ENCODE data around the gene RGS9.

DNA sequence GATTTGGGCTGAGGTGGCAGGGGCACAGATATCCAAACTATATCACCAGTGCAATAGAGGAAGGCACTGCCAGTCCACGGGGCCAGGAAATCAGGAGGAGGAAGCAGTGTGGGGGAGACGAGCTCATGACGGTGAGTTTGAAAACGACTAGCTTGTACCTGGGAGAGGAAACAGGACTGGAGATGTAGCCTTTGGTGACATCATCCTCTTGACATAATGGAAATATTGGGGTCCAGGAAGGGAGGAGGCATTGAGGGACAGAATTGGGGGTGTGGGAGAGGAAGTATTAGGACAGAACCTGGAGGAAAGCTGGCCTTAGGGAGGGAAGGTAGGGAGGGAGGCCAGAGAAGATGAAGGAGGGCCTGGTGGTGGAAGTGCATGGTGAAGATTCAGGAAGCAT, 109.1 kb downstream of the RGS9 start:
- no peak for TF ChIP-seq POLR2A (IDR thresholded peaks at IDR 0.05; ENCODE audit: low read length)
- TF ChIP-seq, protein P1, sequence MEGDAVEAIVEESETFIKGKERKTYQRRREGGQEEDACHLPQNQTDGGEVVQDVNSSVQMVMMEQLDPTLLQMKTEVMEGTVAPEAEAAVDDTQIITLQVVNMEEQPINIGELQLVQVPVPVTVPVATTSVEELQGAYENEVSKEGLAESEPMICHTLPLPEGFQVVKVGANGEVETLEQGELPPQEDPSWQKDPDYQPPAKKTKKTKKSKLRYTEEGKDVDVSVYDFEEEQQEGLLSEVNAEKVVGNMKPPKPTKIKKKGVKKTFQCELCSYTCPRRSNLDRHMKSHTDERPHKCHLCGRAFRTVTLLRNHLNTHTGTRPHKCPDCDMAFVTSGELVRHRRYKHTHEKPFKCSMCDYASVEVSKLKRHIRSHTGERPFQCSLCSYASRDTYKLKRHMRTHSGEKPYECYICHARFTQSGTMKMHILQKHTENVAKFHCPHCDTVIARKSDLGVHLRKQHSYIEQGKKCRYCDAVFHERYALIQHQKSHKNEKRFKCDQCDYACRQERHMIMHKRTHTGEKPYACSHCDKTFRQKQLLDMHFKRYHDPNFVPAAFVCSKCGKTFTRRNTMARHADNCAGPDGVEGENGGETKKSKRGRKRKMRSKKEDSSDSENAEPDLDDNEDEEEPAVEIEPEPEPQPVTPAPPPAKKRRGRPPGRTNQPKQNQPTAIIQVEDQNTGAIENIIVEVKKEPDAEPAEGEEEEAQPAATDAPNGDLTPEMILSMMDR (IDR thresholded peaks at IDR 0.05) = no peak
- TF ChIP-seq, protein P2, sequence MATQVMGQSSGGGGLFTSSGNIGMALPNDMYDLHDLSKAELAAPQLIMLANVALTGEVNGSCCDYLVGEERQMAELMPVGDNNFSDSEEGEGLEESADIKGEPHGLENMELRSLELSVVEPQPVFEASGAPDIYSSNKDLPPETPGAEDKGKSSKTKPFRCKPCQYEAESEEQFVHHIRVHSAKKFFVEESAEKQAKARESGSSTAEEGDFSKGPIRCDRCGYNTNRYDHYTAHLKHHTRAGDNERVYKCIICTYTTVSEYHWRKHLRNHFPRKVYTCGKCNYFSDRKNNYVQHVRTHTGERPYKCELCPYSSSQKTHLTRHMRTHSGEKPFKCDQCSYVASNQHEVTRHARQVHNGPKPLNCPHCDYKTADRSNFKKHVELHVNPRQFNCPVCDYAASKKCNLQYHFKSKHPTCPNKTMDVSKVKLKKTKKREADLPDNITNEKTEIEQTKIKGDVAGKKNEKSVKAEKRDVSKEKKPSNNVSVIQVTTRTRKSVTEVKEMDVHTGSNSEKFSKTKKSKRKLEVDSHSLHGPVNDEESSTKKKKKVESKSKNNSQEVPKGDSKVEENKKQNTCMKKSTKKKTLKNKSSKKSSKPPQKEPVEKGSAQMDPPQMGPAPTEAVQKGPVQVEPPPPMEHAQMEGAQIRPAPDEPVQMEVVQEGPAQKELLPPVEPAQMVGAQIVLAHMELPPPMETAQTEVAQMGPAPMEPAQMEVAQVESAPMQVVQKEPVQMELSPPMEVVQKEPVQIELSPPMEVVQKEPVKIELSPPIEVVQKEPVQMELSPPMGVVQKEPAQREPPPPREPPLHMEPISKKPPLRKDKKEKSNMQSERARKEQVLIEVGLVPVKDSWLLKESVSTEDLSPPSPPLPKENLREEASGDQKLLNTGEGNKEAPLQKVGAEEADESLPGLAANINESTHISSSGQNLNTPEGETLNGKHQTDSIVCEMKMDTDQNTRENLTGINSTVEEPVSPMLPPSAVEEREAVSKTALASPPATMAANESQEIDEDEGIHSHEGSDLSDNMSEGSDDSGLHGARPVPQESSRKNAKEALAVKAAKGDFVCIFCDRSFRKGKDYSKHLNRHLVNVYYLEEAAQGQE (IDR thresholded peaks at IDR 0.05) = no peak
- TF ChIP-seq SREBF2 (IDR thresholded peaks at IDR 0.05) = no peak
- TF ChIP-seq CHD4 (IDR thresholded peaks at IDR 0.05; ENCODE audit: borderline replicate concordance) = no peak
- TF ChIP-seq, protein P3, sequence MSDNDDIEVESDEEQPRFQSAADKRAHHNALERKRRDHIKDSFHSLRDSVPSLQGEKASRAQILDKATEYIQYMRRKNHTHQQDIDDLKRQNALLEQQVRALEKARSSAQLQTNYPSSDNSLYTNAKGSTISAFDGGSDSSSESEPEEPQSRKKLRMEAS (IDR thresholded peaks at IDR 0.05) = no peak
- TF ChIP-seq RNF2 (IDR thresholded peaks at IDR 0.05; ENCODE audit: borderline replicate concordance, low read depth) = no peak

All from A549 (cell line).